CD14-positive monocyte (primary cell): ENCODE measurements around the gene CDK5RAP2. TPM values are rescaled to one million over a fixed set of nuclear protein-coding genes. Genes with fewer than 3 reads are reported as not detected.

Experiments
- DNase-seq, 3 donors: peaks; one replicate each; pipeline ENCODE4 v3.0.0-alpha.2; 2011 to 2022
- H2AFZ ChIP-seq: 2 replicates; pipeline ENCODE4 v1.6.0; 2012; ENCODE audit warnings: mild to moderate bottlenecking, low read depth, low read length, inconsistent platforms; ENCODE audit not compliant: insufficient read depth, poor library complexity, severe bottlenecking
- H3K27ac ChIP-seq, 2 donors: 1 replicate in 1 of 2; 2 replicates in 1 of 2; pipeline ENCODE4 v1.5.1; 2012 to 2013; ENCODE audit warnings: low read length in 2 of 2, control low read depth in 1 of 2, inconsistent platforms in 1 of 2, low read depth in 1 of 2, mild to moderate bottlenecking in 1 of 2
- H3K27me3 ChIP-seq, 2 donors: one replicate each; pipeline versions ENCODE4 v1.6.0 to v1.6.1; 2011 to 2013; ENCODE audit warnings: low read length in 2 of 2; ENCODE audit not compliant: control insufficient read depth in 2 of 2, insufficient read depth in 2 of 2
- H3K36me3 ChIP-seq, 2 donors: replicated peaks in 1 of 2; 1 replicate in 1 of 2; 2 replicates in 1 of 2; pipeline versions ENCODE4 v1.5.1 to v1.6.1; 2012 to 2013; ENCODE audit warnings: low read length in 2 of 2, control low read depth in 1 of 2, inconsistent platforms in 1 of 2, mild to moderate bottlenecking in 1 of 2; ENCODE audit not compliant: insufficient read depth in 2 of 2, control insufficient read depth in 1 of 2
- H3K4me1 ChIP-seq, 2 donors: 1 replicate in 1 of 2; 2 replicates in 1 of 2; pipeline versions ENCODE4 v1.5.1 to v1.6.1; 2012 to 2013; ENCODE audit warnings: low read length in 2 of 2, control low read depth in 1 of 2, inconsistent platforms in 1 of 2, mild to moderate bottlenecking in 1 of 2, moderate library complexity in 1 of 2; ENCODE audit not compliant: insufficient read depth in 2 of 2, control insufficient read depth in 1 of 2
- H3K4me2 ChIP-seq: replicated peaks from 2 replicates; pipeline ENCODE3; 2012; ENCODE audit warnings: low read length, moderate library complexity, mild to moderate bottlenecking; ENCODE audit not compliant: poor library complexity, severe bottlenecking; ENCODE audit errors: extremely low read depth
- H3K4me3 ChIP-seq, 3 experiments: fragments of 200-600 bp in 1 of 3; sonication (generic) in 1 of 3; replicated peaks in 1 of 3; 1 replicate in 2 of 3; 2 replicates in 1 of 3; pipeline ENCODE4 v1.5.1; 2011 to 2013; ENCODE audit warnings: low read length in 3 of 3, mild to moderate bottlenecking in 3 of 3, control low read depth in 2 of 3, low read depth in 2 of 3, inconsistent platforms in 1 of 3, moderate library complexity in 1 of 3
- H3K79me2 ChIP-seq: 2 replicates; pipeline ENCODE4 v1.6.0; 2012; ENCODE audit warnings: mild to moderate bottlenecking, control low read depth, inconsistent platforms, low read length, moderate library complexity; ENCODE audit not compliant: insufficient read depth
- H3K9ac ChIP-seq: 2 replicates; pipeline ENCODE4 v1.6.0; 2017; ENCODE audit warnings: low read length, mild to moderate bottlenecking; ENCODE audit not compliant: insufficient read depth, poor library complexity, severe bottlenecking
- H3K9me3 ChIP-seq, 2 donors: replicated peaks in 1 of 2; 1 replicate in 1 of 2; 2 replicates in 1 of 2; pipeline versions ENCODE4 v1.5.1 to v1.6.1; 2012 to 2013; ENCODE audit warnings: low read length in 2 of 2, control low read depth in 1 of 2; ENCODE audit not compliant: control insufficient read depth in 1 of 2, insufficient read depth in 1 of 2
- H4K20me1 ChIP-seq: 2 replicates; pipeline ENCODE4 v1.6.0; 2012; ENCODE audit warnings: mild to moderate bottlenecking, low read length, control low read depth, moderate library complexity; ENCODE audit not compliant: insufficient read depth
- H3K27ac Mint-ChIP-seq, 7 donors: one replicate each; pipeline ENCODE4 v1.8.0; 2020; ENCODE audit warnings: mild to moderate bottlenecking in 7 of 7, mixed read lengths in 7 of 7, moderate library complexity in 6 of 7, inconsistent platforms in 2 of 7
- H3K27me3 Mint-ChIP-seq, 3 donors: one replicate each; pipeline ENCODE4 v1.8.0; 2021 to 2022; ENCODE audit warnings: low read depth in 3 of 3, mild to moderate bottlenecking in 3 of 3, mixed read lengths in 3 of 3, moderate library complexity in 3 of 3, inconsistent platforms in 1 of 3
- H3K36me3 Mint-ChIP-seq, 2 donors: one replicate each; pipeline ENCODE4 v1.8.0; 2020; ENCODE audit warnings: mixed read lengths in 2 of 2, inconsistent platforms in 1 of 2, mild to moderate bottlenecking in 1 of 2
- H3K4me1 Mint-ChIP-seq: one replicate; pipeline ENCODE4 v1.8.0; 2020; ENCODE audit warnings: mild to moderate bottlenecking, mixed read lengths
- H3K4me3 Mint-ChIP-seq, 2 donors: one replicate each; pipeline ENCODE4 v1.8.0; 2020; ENCODE audit warnings: mild to moderate bottlenecking in 2 of 2, mixed read lengths in 2 of 2, moderate library complexity in 1 of 2
- H3K9me3 Mint-ChIP-seq, 7 donors: one replicate each; pipeline ENCODE4 v1.8.0; 2020 to 2022; ENCODE audit warnings: mixed read lengths in 7 of 7, mild to moderate bottlenecking in 6 of 7, moderate library complexity in 6 of 7, inconsistent platforms in 2 of 7
- WGBS: methylation state at CpG from one replicate; pipeline ENCODE4 v1.1.5; 2013; ENCODE audit warnings: missing lambda C conversion rate; ENCODE audit not compliant: insufficient coverage; 5-methylcytosine and 5-hydroxymethylcytosine counted together
- intact Hi-C, 2 donors: fragments of 100-400 bp; cut with micrococcal nuclease; formaldehyde crosslinking; loops; one replicate each; pipeline versions ENCODE4 v1.15.0 to v1.15.1; 2023
- polyA plus RNA-seq, 3 donors: library from polyadenylated mRNA; depleted of rRNA in 1 of 3; unstranded in 2 of 3; stranded (reverse) in 1 of 3; fragments of 300-500 nt in 2 of 3; fragments of >200 nt in 1 of 3; fragmentation: Illumina TruSeq in 2 of 3; gene quantifications; 1 replicate in 2 of 3; 2 replicates in 1 of 3; pipeline ENCODE4 v1.2.3, GENCODE V29; 2012 to 2021
- TF ChIP-seq, protein P1 (sequence below): fragments of 200-600 bp; IDR thresholded peaks from one replicate; pipeline ENCODE4 v1.8.0; 2022; ENCODE audit warnings: antibody characterized with exemption, mild to moderate bottlenecking

Gene CDK5RAP2
- polyA plus RNA-seq, 3 donors: 2.0 to 13.7 (median 6.1) TPM

GRCh38 chr9:120507936-120508510, 71.9 kb downstream of the CDK5RAP2 start:
- H3K36me3 ChIP-seq: peaks cover 26 to 98% of the 10 kb centered on the region in 2 donors
- H3K27me3 ChIP-seq: no peaks in the 10 kb centered on the region
- H3K79me2 ChIP-seq: peaks cover 3% of the 10 kb centered on the region
- H3K9ac ChIP-seq: no peak overlapping the region
- no peaks in the 10 kb centered on the region for H4K20me1 ChIP-seq
- peaks cover 0 to 11% (median 4%) of the 10 kb centered on the region in 7 donors for H3K9me3 Mint-ChIP-seq
- H3K4me1 Mint-ChIP-seq: no peaks in the 10 kb centered on the region
- H3K4me3 ChIP-seq: no peak overlapping the region
- H3K4me1 ChIP-seq: no peaks in the 10 kb centered on the region
- H3K27me3 Mint-ChIP-seq: no peaks in the 10 kb centered on the region
- TF ChIP-seq, protein P1, sequence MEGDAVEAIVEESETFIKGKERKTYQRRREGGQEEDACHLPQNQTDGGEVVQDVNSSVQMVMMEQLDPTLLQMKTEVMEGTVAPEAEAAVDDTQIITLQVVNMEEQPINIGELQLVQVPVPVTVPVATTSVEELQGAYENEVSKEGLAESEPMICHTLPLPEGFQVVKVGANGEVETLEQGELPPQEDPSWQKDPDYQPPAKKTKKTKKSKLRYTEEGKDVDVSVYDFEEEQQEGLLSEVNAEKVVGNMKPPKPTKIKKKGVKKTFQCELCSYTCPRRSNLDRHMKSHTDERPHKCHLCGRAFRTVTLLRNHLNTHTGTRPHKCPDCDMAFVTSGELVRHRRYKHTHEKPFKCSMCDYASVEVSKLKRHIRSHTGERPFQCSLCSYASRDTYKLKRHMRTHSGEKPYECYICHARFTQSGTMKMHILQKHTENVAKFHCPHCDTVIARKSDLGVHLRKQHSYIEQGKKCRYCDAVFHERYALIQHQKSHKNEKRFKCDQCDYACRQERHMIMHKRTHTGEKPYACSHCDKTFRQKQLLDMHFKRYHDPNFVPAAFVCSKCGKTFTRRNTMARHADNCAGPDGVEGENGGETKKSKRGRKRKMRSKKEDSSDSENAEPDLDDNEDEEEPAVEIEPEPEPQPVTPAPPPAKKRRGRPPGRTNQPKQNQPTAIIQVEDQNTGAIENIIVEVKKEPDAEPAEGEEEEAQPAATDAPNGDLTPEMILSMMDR: no peak
- no peak overlapping the region for H3K4me3 Mint-ChIP-seq
- H3K27ac Mint-ChIP-seq: no peak overlapping the region
- H3K9me3 ChIP-seq: peaks cover 0 to 5% of the 10 kb centered on the region in 2 donors
- no peak overlapping the region for H2AFZ ChIP-seq
- intact Hi-C loops: no loop called here
- WGBS: no CpG with 5 or more reads among the region's 3 CpGs
- no peak for DNase-seq
- no peak overlapping the region for H3K4me2 ChIP-seq
- peaks cover 78 to 87% of the 10 kb centered on the region in 2 donors for H3K36me3 Mint-ChIP-seq
- H3K27ac ChIP-seq: no peak overlapping the region

GRCh38 chr9:120505186-120505585, 74.8 kb downstream of the CDK5RAP2 start:
- Histone ChIP-seq H3K9me3 (no peaks in the 10 kb centered on the region), H3K9ac (no peak overlapping the region), H3K27me3 (no peaks in the 10 kb centered on the region), H3K4me3 (no peak overlapping the region), H4K20me1 (no peaks in the 10 kb centered on the region), H3K4me1 (no peaks in the 10 kb centered on the region), H2AFZ (no peak overlapping the region), H3K36me3 (peaks cover 22 to 97% of the 10 kb centered on the region in 2 donors), H3K79me2 (no peaks in the 10 kb centered on the region), H3K27ac (no peak overlapping the region), H3K4me2 (no peak overlapping the region)
- Mint-ChIP-seq H3K4me1 (no peaks in the 10 kb centered on the region), H3K27ac (no peak overlapping the region), H3K4me3 (no peak overlapping the region), H3K9me3 (peaks cover 0 to 6% (median 0%) of the 10 kb centered on the region in 7 donors), H3K27me3 (no peaks in the 10 kb centered on the region), H3K36me3 (peaks cover 69 to 79% of the 10 kb centered on the region in 2 donors)
- no peak for DNase-seq
- TF ChIP-seq, protein P1: no peak
- intact Hi-C loops: no loop called here
- WGBS: 100% methylated on average over 2 of the region's 4 CpGs
